Measurements from ENCODE around the gene NOL9.

- no peak for TF ChIP-seq POLR2AphosphoS5 (IDR thresholded peaks at IDR 0.05; ENCODE audit: borderline replicate concordance, low read depth, low read length)
- no peak for TF ChIP-seq EZH2 (IDR thresholded peaks at IDR 0.05)
Measured at GRCh38 chr1:6588893-6589520, 34.7 kb upstream of the NOL9 start.
